ENCODE results near the gene CHN1.

The CHN1 gene

GRCh38 chr2:174820361-174820760, 184.8 kb downstream of the CHN1 start:
- H3K4ac ChIP-seq (ENCODE audit: low read depth, low read length): no peak overlapping the region
- DNase-seq: peak; percentile 51 to 85
- H3K14ac ChIP-seq (ENCODE audit: low read length): no peak overlapping the region
- no peak overlapping the region for H2AFZ ChIP-seq (ENCODE audit: insufficient read depth, low read length, poor library complexity)
- H2BK12ac ChIP-seq (ENCODE audit: low read length): no peak overlapping the region
- H4K12ac ChIP-seq (ENCODE audit: low read depth, low read length): no peak overlapping the region
- H3K27me3 ChIP-seq (ENCODE audit: insufficient read depth, low read length): no peaks in the 10 kb centered on the region
- H3K27ac ChIP-seq (ENCODE audit: low read depth, low read length): no peak overlapping the region
- peaks cover 0 to 2% of the 10 kb centered on the region in 2 experiments for H3K36me3 ChIP-seq (ENCODE audit: control insufficient read depth in 1 of 2, insufficient read depth in 2 of 2, low read length in 2 of 2)
- H4K91ac ChIP-seq (ENCODE audit: low read depth, low read length): no peak overlapping the region
- H3K9me3 ChIP-seq (ENCODE audit: insufficient read depth, low read depth, low read length): no peaks in the 10 kb centered on the region
- no peak overlapping the region for H2BK5ac ChIP-seq (ENCODE audit: low read depth, low read length, poor library complexity)
- H3K79me2 ChIP-seq (ENCODE audit: control insufficient read depth, insufficient read depth, low read length, poor library complexity): no peaks in the 10 kb centered on the region
- no peak overlapping the region for H3K23ac ChIP-seq (ENCODE audit: low read length)
- WGBS (ENCODE audit: extremely low coverage, insufficient coverage, insufficient read length): no CpG with 5 or more reads among the region's 6 CpGs
- H2BK120ac ChIP-seq (ENCODE audit: insufficient read depth, low read length, poor library complexity): no peak overlapping the region
- H3K4me3 ChIP-seq (ENCODE audit: low read depth, low read length): no peak overlapping the region
- peaks cover 3% of the 10 kb centered on the region in 2 experiments for H3K4me1 ChIP-seq (ENCODE audit: control insufficient read depth in 1 of 2, insufficient read depth in 2 of 2, low read length in 2 of 2)
- H3K4me2 ChIP-seq (ENCODE audit: low read length): no peak overlapping the region
- H2AK5ac ChIP-seq (ENCODE audit: low read length): no peak overlapping the region
- peaks cover 3% of the 10 kb centered on the region for H3K79me1 ChIP-seq (ENCODE audit: low read length)
- H3K18ac ChIP-seq (ENCODE audit: low read length): no peak overlapping the region
- H4K8ac ChIP-seq (ENCODE audit: low read depth, low read length): no peak overlapping the region
- no peak overlapping the region for H3K9ac ChIP-seq (ENCODE audit: low read length)

GRCh38 chr2:174815526-174815925, 189.7 kb downstream of the CHN1 start:
- no peak overlapping the region for H4K8ac ChIP-seq (ENCODE audit: low read depth, low read length)
- peaks cover 2 to 3% of the 10 kb centered on the region in 2 experiments for H3K36me3 ChIP-seq (ENCODE audit: control insufficient read depth in 1 of 2, insufficient read depth in 2 of 2, low read length in 2 of 2)
- H4K91ac ChIP-seq (ENCODE audit: low read depth, low read length): no peak overlapping the region
- no peak overlapping the region for H3K4ac ChIP-seq (ENCODE audit: low read depth, low read length)
- no peaks in the 10 kb centered on the region for H3K79me2 ChIP-seq (ENCODE audit: control insufficient read depth, insufficient read depth, low read length, poor library complexity)
- no peak overlapping the region for H2AK5ac ChIP-seq (ENCODE audit: low read length)
- no peak overlapping the region for H2BK12ac ChIP-seq (ENCODE audit: low read length)
- no peaks in the 10 kb centered on the region for H3K79me1 ChIP-seq (ENCODE audit: low read length)
- no peaks in the 10 kb centered on the region for H3K9me3 ChIP-seq (ENCODE audit: insufficient read depth, low read depth, low read length)
- no peak overlapping the region for H3K18ac ChIP-seq (ENCODE audit: low read length)
- no peak overlapping the region for H2BK5ac ChIP-seq (ENCODE audit: low read depth, low read length, poor library complexity)
- no peak overlapping the region for H3K27ac ChIP-seq (ENCODE audit: low read depth, low read length)
- H3K4me3 ChIP-seq (ENCODE audit: low read depth, low read length): no peak overlapping the region
- no peaks in the 10 kb centered on the region for H3K27me3 ChIP-seq (ENCODE audit: insufficient read depth, low read length)
- H4K12ac ChIP-seq (ENCODE audit: low read depth, low read length): no peak overlapping the region
- DNase-seq: no peak
- H3K4me2 ChIP-seq (ENCODE audit: low read length): no peak overlapping the region
- H3K9ac ChIP-seq (ENCODE audit: low read length): no peak overlapping the region
- no peak overlapping the region for H2BK120ac ChIP-seq (ENCODE audit: insufficient read depth, low read length, poor library complexity)
- no peak overlapping the region for H3K23ac ChIP-seq (ENCODE audit: low read length)
- H3K14ac ChIP-seq (ENCODE audit: low read length): no peak overlapping the region
- H2AFZ ChIP-seq (ENCODE audit: insufficient read depth, low read length, poor library complexity): no peak overlapping the region
- no peaks in the 10 kb centered on the region for H3K4me1 ChIP-seq (ENCODE audit: control insufficient read depth in 1 of 2, insufficient read depth in 2 of 2, low read length in 2 of 2)
- WGBS (ENCODE audit: extremely low coverage, insufficient coverage, insufficient read length): no CpG with 5 or more reads among the region's 2 CpGs

- H3K4me1 ChIP-seq (ENCODE audit: control insufficient read depth in 1 of 2, insufficient read depth in 2 of 2, low read length in 2 of 2): no peaks in the 10 kb centered on the region
- H2BK12ac ChIP-seq (ENCODE audit: low read length): no peak overlapping the region
Observed at GRCh38 chr2:174812037-174812436, 193.1 kb downstream of the CHN1 start.

DNA sequence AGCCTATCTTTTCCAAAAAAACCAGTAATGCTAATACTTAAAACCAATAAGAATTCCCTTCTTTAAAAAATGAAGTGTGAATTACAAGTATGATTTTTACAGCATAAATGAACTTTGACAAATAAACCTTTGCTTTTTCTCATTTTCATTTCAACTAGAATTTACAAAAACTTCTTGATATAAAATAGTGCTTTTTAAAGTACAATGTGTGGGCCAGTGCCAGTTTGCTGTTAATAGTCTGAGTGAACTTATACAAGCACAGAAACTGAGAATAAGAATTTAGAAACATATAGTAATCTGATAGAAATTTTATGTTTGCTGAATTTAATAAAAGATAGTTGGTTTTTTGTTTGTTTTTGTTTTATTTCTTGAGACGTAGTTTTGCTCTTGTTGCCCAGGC, 197.2 kb downstream of the CHN1 start:
- no peak for DNase-seq
- H3K4ac ChIP-seq (ENCODE audit: low read depth, low read length): no peak overlapping the region
- peaks cover 2% of the 10 kb centered on the region in 2 experiments for H3K36me3 ChIP-seq (ENCODE audit: control insufficient read depth in 1 of 2, insufficient read depth in 2 of 2, low read length in 2 of 2)
- no peak overlapping the region for H2BK5ac ChIP-seq (ENCODE audit: low read depth, low read length, poor library complexity)
- H2AK5ac ChIP-seq (ENCODE audit: low read length): no peak overlapping the region
- H4K91ac ChIP-seq (ENCODE audit: low read depth, low read length): no peak overlapping the region
- H3K23ac ChIP-seq (ENCODE audit: low read length): no peak overlapping the region
- H3K9ac ChIP-seq (ENCODE audit: low read length): no peak overlapping the region
- no peak overlapping the region for H2BK12ac ChIP-seq (ENCODE audit: low read length)
- no peak overlapping the region for H3K18ac ChIP-seq (ENCODE audit: low read length)
- no peaks in the 10 kb centered on the region for H3K27me3 ChIP-seq (ENCODE audit: insufficient read depth, low read length)
- H3K79me1 ChIP-seq (ENCODE audit: low read length): no peaks in the 10 kb centered on the region
- H2BK120ac ChIP-seq (ENCODE audit: insufficient read depth, low read length, poor library complexity): no peak overlapping the region
- no peak overlapping the region for H3K4me2 ChIP-seq (ENCODE audit: low read length)
- H3K9me3 ChIP-seq (ENCODE audit: insufficient read depth, low read depth, low read length): no peaks in the 10 kb centered on the region
- no peak overlapping the region for H4K12ac ChIP-seq (ENCODE audit: low read depth, low read length)
- H3K27ac ChIP-seq (ENCODE audit: low read depth, low read length): no peak overlapping the region
- no peak overlapping the region for H2AFZ ChIP-seq (ENCODE audit: insufficient read depth, low read length, poor library complexity)
- H3K14ac ChIP-seq (ENCODE audit: low read length): no peak overlapping the region
- no peak overlapping the region for H4K8ac ChIP-seq (ENCODE audit: low read depth, low read length)
- WGBS (ENCODE audit: extremely low coverage, insufficient coverage, insufficient read length): no CpG with 5 or more reads among the region's 1 CpG
- no peaks in the 10 kb centered on the region for H3K4me1 ChIP-seq (ENCODE audit: control insufficient read depth in 1 of 2, insufficient read depth in 2 of 2, low read length in 2 of 2)
- H3K4me3 ChIP-seq (ENCODE audit: low read depth, low read length): no peak overlapping the region
- no peaks in the 10 kb centered on the region for H3K79me2 ChIP-seq (ENCODE audit: control insufficient read depth, insufficient read depth, low read length, poor library complexity)

More at GRCh38 chr2:174812037-174812436, 193.1 kb downstream of the CHN1 start:
- Histone ChIP-seq H3K4me2 (ENCODE audit: low read length) (no peak overlapping the region), H4K12ac (ENCODE audit: low read depth, low read length) (no peak overlapping the region), H3K18ac (ENCODE audit: low read length) (no peak overlapping the region), H3K36me3 (ENCODE audit: control insufficient read depth in 1 of 2, insufficient read depth in 2 of 2, low read length in 2 of 2) (peaks cover 1 to 2% of the 10 kb centered on the region in 2 experiments), H2AFZ (ENCODE audit: insufficient read depth, low read length, poor library complexity) (no peak overlapping the region), H4K91ac (ENCODE audit: low read depth, low read length) (no peak overlapping the region), H2AK5ac (ENCODE audit: low read length) (no peak overlapping the region), H4K8ac (ENCODE audit: low read depth, low read length) (no peak overlapping the region), H3K4me3 (ENCODE audit: low read depth, low read length) (no peak overlapping the region), H3K9me3 (ENCODE audit: insufficient read depth, low read depth, low read length) (no peaks in the 10 kb centered on the region), H3K4ac (ENCODE audit: low read depth, low read length) (no peak overlapping the region), H3K27ac (ENCODE audit: low read depth, low read length) (no peak overlapping the region), H2BK120ac (ENCODE audit: insufficient read depth, low read length, poor library complexity) (no peak overlapping the region), H3K9ac (ENCODE audit: low read length) (no peak overlapping the region), H3K14ac (ENCODE audit: low read length) (no peak overlapping the region), H3K23ac (ENCODE audit: low read length) (no peak overlapping the region), H3K79me1 (ENCODE audit: low read length) (no peaks in the 10 kb centered on the region), H3K79me2 (ENCODE audit: control insufficient read depth, insufficient read depth, low read length, poor library complexity) (no peaks in the 10 kb centered on the region), H3K27me3 (ENCODE audit: insufficient read depth, low read length) (no peaks in the 10 kb centered on the region), H2BK5ac (ENCODE audit: low read depth, low read length, poor library complexity) (no peak overlapping the region)
- no CpG with 5 or more reads among the region's 7 CpGs for WGBS (ENCODE audit: extremely low coverage, insufficient coverage, insufficient read length)
- DNase-seq: no peak
